Measurements from ENCODE around the gene ATP8A1.
A peak's percentile ranks its signal among the peaks of the same experiment; 100 is the strongest.
"Not testable (repeated sequence)": the region's sequence is repeated elsewhere in the genome, so short reads cannot be mapped to it uniquely, and the experiment has no call there.

The ATP8A1 gene

GRCh38 chr4:42656679-42656943 lies 294 bp downstream of the ATP8A1 start:
- no peak for DNase-seq (ENCODE audit: extremely low read depth, low read depth)
- H3K4me3 ChIP-seq (replicated peaks; ENCODE audit: low read depth, low read length): peak overlapping the region; percentile 51
- TF ChIP-seq CTCF (IDR thresholded peaks at IDR 0.05; ENCODE audit: low read depth, low read length, missing control alignments): no peak

GRCh38 chr4:42655921-42656678 lies 805 bp downstream of the ATP8A1 start:
- peak overlapping the region; percentile 51 for H3K4me3 ChIP-seq (replicated peaks; ENCODE audit: low read depth, low read length)
- no peak for TF ChIP-seq CTCF (IDR thresholded peaks at IDR 0.05; ENCODE audit: low read depth, low read length, missing control alignments)
- DNase-seq (ENCODE audit: extremely low read depth, low read depth): no peak

GRCh38 chr4:42655269-42655637 lies 1.7 kb downstream of the ATP8A1 start:
- no peak overlapping the region for H3K4me3 ChIP-seq (replicated peaks; ENCODE audit: low read depth, low read length)

DNA sequence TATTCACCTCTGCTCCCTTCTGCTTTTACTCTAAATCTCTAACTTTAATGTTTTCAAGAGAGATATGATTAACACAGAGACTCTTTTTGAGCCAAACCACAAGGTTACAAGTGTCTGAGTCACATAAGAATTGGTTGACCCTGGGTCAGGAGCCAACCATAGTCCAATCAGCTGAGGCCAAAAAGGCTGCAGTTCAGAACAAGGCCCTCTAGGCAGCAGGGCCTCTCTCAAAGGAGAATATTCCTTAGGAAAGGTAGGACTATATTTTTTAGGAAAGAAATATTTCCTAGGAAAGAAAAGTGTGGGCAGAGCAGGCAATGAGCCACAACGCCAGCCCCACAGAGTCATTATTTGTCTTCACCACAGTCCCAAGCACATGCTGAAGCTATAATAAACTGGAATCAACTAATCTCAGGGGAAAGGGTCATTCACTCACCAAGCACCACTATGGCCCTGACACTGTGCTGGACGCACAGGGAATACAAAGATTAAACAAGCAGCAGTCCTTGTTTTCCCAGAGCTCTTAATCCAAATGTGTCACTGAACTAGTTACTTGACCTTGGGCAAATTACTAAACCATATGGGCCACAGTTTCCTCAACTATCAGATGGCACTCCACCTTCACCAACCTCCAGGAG lies 2.2 kb downstream of the ATP8A1 start:
- no peak overlapping the region for H3K4me3 ChIP-seq (replicated peaks; ENCODE audit: low read depth, low read length)
- no peak for DNase-seq (ENCODE audit: extremely low read depth, low read depth)

More at GRCh38 chr4:42655269-42655637, 1.7 kb downstream of the ATP8A1 start:
- TF ChIP-seq CTCF (IDR thresholded peaks at IDR 0.05; ENCODE audit: low read depth, low read length, missing control alignments): no peak
- no peak for DNase-seq (ENCODE audit: extremely low read depth, low read depth)

GRCh38 chr4:42653626-42654560 lies 3.0 kb downstream of the ATP8A1 start:
- H3K4me3 ChIP-seq (replicated peaks; ENCODE audit: low read depth, low read length): no peak overlapping the region
- no peak for TF ChIP-seq CTCF (IDR thresholded peaks at IDR 0.05; ENCODE audit: low read depth, low read length, missing control alignments)
- no peak for DNase-seq (ENCODE audit: extremely low read depth, low read depth)

More for the DNA sequence above, 2.2 kb downstream of the ATP8A1 start:
- TF ChIP-seq CTCF (IDR thresholded peaks at IDR 0.05; ENCODE audit: low read depth, low read length, missing control alignments): no peak

DNA sequence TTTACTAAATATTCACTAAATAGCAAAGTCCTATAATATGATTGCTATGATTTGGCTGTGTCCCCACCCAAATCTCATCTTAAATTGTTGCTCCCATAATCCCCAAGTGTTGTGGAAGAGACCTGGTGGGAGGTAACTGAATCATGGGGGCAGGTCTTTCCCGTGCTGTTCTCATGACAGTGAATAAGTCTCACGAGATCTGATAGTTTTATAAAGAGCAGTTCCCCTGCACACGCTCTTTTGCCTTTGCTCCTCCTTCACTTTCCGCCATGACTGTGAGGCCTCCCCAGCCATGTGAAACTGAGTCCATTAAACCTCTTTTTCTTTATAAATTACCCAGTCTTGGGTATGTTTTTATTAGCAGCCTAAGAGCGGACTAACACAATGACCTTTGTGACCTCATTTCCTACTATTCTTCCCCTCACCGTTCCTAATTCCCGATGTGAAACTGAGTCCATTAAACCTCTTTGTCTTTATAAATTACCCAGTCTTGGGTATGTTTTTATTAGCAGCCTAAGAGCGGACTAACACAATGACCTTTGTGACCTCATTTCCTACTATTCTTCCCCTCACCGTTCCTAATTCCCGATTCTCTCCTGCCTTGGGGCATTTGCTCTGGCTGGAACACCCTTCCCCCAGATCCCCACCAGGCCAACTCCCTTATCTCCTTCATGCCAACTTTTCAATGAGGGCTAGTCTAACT lies 4.2 kb downstream of the ATP8A1 start:
- H3K4me3 ChIP-seq (replicated peaks; ENCODE audit: low read depth, low read length); DNase-seq (ENCODE audit: extremely low read depth, low read depth): not testable (repeated sequence)

Data from HFF-Myc (cell line).